GM23248 (cell line): Measurements from ENCODE around the gene LLGL2.

ENCODE experiments used
- EZH2 ChIP-seq: fragments of 200-600 bp; sonication (generic); IDR thresholded peaks from 2 replicates; pipeline ENCODE4 v1.6.1; 2018; ENCODE audit warnings: antibody characterized with exemption, mild to moderate bottlenecking; ENCODE audit not compliant: insufficient read depth, poor library complexity, severe bottlenecking
- EZH2phosphoT487 ChIP-seq: fragments of 200-600 bp; sonication (generic); IDR thresholded peaks from 2 replicates; pipeline ENCODE4 v1.6.1; 2018; ENCODE audit warnings: antibody characterized with exemption, moderate library complexity, mild to moderate bottlenecking, low read depth; ENCODE audit not compliant: insufficient read depth

- TF ChIP-seq EZH2 (no peak), EZH2phosphoT487 (no peak)
These were observed 20.9 kb upstream of the LLGL2 start for GRCh38 chr17:75504347-75505151.
